Caki2 (cell line): Measurements from ENCODE around the gene ROPN1. TPM values are rescaled to one million over a fixed set of nuclear protein-coding genes. Genes with fewer than 3 reads are reported as not detected.

ENCODE experiments used
- DNase-seq: peaks from one replicate; pipeline ENCODE4 v3.0.0-alpha.2; 2015; ENCODE audit warnings: low read depth
- in situ Hi-C: cut with HindIII; loops from 2 replicates; pipeline ENCODE4 v1.10.0; 2016; ENCODE audit warnings: low sequenced_read_pairs, low pct_unique_long_range_greater_than_20kb, mixed read lengths
- total RNA-seq: library from RNA; depleted of rRNA; stranded (reverse); fragments of >200 nt; shearing (Covaris generic); gene quantifications from 2 replicates; pipeline ENCODE4 v1.2.3, GENCODE V29; 2014; ENCODE audit warnings: low replicate concordance

ROPN1 gene
- total RNA-seq, 1 experiment from 2014 or later, result not detected

- in situ Hi-C loops, result no loop called here
- no peak for DNase-seq
These were observed 30.4 kb downstream of the ROPN1 start for GRCh38 chr3:123961508-123961856.

DNA sequence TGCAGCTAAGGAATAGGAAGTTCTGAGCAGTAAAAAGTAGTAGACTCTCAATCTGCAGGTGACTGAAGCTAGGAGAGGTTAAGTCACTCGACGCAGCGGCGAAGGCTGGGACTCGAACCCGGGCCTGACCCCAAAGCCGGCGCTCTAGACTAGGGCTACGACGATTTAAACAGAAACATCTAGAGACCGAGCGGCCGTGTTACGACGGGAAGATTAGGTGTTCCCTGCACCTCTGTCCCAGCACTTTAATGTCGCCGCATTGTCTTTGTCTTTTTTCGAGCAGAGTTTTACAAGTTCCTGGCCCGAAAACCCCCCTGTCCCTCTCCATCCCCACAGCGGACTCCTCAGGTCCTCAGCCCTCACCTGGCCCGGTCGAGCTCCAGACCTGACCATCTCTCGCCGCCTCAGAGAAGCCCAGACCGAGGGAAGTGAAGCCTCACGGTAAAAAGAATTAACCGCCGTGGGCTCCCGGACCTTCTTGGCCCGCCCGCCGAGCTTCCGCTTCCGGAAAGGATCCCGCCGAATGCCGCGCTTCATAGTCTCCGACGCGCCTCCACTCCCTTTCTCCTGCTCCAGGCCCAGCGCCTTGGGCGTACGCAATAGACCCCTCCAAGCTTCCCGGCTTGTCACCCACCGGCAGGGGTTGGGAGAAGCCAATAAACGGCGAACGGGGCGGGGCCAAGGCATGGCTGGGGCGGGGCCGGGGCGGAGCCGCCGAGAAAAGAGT is 31.0 kb downstream of the ROPN1 start, which contains the start of gene CCDC14:
TSS of gene CCDC14 (minus strand) at position 449 of the 727 bp plus-strand sequence. CDS start at position 393, 56 bp downstream.
- peak; percentile 88 for DNase-seq
- in situ Hi-C loops, result no loop called here

GRCh38 chr3:123953735-123954134 is 38.2 kb downstream of the ROPN1 start:
- in situ Hi-C loops, result no loop called here
- DNase-seq, result no peak

DNA sequence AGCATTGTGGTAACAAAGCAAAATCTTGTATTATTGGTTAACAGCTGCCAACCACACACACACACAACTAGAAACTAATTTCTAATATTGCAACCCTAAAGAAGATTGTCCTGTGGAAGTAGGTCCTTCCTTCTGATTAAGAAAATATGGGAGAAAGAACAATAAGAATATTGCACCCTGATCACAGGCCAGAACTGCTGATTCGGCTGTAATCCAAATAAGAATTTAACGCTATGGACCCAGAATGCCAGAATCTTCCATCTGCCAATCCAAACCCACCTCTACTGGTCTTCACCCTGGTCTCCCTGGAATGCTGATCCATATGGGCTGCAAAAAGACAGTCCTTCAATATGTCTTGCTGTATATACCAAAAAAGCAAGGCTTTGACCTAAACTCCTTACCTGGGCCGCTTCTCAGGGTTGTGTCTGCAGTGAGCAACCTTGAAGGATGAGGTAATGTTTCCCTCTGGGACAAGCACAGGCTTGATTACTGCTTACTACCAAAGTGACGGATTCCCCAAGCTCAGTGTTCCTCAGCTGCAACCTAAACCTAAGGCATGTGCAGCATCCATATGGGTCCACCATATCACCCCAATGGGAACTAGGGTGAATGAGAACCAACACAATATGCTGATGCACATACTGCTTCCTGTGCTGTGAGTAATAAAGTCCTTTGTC is 38.9 kb downstream of the ROPN1 start:
- in situ Hi-C loops, result no loop called here
- no peak for DNase-seq

GRCh38 chr3:123951522-123952447 is 40.1 kb downstream of the ROPN1 start:
- in situ Hi-C loops, result no loop called here
- DNase-seq, result no peak

GRCh38 chr3:123949641-123950040 is 42.3 kb downstream of the ROPN1 start:
- in situ Hi-C loops, result no loop called here
- no peak for DNase-seq

DNA sequence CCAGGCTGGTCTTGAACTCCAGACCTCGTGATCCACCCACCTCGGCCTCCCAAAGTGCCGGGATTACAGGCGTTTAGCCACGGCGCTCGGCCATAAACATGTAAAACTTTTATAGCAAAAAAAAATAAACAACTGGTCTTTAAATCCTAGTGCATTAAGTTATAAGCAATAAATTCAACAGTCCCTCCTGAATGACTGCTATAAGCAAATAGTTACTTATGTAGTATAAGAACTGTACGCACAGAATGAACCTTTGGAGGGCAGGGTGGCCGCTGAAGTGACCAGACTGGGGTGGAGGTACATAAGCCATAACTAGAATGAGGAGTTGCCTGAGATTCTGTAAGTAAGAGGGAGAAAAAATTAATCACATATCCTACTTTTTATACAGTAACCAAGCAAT is 43.5 kb downstream of the ROPN1 start:
- in situ Hi-C loops, result no loop called here

DNA sequence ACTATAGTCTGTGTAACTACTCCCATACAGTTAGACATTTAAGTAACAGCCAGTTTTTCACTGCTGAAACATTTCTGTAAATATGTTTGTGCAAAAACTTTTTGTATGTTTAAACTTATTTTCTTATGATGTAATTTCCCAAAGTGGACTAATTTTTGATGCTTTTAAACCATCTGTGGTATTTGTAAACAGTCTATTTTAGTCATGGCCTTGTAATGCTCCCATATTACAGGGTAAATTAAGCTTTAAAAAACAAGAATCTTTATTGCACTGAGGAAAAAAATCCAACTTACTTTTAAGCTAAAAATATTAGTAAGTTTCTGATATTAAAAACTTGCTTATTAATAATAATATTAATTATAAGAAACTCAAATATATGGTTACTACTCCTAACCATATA is 44.4 kb downstream of the ROPN1 start:
- no peak for DNase-seq
- in situ Hi-C loops, result no loop called here

More for the DNA sequence above, 43.5 kb downstream of the ROPN1 start:
- no peak for DNase-seq

DNA sequence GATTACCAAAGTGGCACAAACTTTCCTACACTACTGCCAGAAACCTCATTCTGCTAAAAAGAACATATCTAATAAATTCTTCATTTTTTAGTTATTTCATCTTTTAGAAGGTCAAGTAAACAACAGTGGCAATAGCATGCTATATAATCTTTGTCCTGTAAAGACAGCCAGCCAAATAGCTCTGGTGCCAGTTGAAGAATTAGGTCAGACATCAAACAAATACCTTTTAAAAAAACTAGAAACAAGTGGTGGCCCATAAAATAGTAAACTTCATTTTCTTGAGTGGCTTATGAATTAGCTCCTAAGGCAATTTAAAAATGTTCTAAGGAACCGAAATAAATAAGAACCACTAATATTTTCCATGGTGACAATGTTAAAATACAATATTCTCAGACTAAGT is 50.4 kb downstream of the ROPN1 start:
- in situ Hi-C loops, result no loop called here
- DNase-seq, result no peak

GRCh38 chr3:123941121-123941520 is 50.8 kb downstream of the ROPN1 start:
- in situ Hi-C loops, result no loop called here
- DNase-seq, result no peak

- in situ Hi-C loops, result no loop called here
- no peak for DNase-seq
These were observed 52.2 kb downstream of the ROPN1 start for GRCh38 chr3:123939706-123940105.

DNA sequence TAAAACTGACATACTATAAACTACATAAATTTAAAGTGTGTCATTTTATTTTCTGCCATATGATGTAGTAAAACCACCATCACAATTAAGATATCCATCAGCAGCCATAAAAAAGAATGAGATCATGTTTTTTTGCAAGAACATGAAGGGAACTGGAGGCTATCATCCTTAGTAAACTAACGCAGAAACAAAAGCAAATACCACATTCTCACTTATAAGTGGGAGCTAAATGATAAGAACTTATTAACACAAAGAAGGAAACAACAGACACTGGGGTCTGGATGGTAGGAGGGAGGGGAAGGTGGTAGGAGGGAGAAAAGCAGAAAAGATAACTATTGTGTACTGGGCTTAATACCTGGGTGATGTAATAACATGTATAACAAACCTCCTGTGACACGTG is 55.5 kb downstream of the ROPN1 start:
- in situ Hi-C loops, result no loop called here
- DNase-seq, result no peak

- DNase-seq, result no peak
- in situ Hi-C loops, result no loop called here
These were observed 56.1 kb downstream of the ROPN1 start for GRCh38 chr3:123935830-123936229.

DNA sequence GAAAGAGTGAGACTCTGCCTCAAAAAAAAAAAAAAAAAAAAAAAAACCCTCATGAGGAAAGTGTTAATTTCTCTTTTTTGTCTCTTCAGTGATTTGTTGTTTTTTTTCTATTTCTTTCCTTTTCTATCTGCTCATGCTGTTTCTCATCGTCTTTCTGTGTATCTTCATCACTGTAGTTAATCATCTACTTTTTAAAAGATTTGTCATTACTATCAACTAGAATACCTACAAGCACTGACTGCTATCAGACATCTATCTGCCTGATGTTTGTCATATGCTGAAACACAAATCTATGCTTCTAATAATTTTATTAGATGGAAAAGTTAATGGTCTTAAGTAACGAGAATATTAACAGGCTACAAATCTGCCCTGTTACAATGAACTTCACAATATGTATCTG is 57.7 kb downstream of the ROPN1 start:
- DNase-seq, result no peak
- in situ Hi-C loops, result no loop called here

GRCh38 chr3:123930445-123930844 is 61.5 kb downstream of the ROPN1 start:
- no peak for DNase-seq
- in situ Hi-C loops, result no loop called here

- in situ Hi-C loops, result no loop called here
- DNase-seq, result no peak
These were observed 62.6 kb downstream of the ROPN1 start for GRCh38 chr3:123929325-123929724.

DNA sequence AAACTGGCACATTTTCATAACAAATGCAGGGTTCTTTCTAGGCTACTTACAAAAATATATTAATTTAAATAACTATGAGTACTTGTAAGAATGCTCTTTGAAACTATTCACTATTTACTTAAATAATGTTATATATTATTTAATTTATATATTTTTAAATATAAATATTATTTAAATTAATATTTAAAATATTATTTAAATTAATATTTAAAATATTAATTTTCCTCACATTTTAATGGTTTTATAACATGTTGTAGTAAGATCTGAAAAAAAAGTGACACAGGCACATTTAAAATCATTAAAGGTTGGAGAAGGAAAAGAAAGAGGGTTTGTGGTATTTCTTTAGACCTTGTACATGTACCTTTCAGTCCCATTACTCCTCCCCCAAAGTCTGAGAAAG is 65.5 kb downstream of the ROPN1 start:
- in situ Hi-C loops, result no loop called here
- DNase-seq, result no peak

GRCh38 chr3:123920868-123921267 is 71.1 kb downstream of the ROPN1 start:
- DNase-seq, result no peak

DNA sequence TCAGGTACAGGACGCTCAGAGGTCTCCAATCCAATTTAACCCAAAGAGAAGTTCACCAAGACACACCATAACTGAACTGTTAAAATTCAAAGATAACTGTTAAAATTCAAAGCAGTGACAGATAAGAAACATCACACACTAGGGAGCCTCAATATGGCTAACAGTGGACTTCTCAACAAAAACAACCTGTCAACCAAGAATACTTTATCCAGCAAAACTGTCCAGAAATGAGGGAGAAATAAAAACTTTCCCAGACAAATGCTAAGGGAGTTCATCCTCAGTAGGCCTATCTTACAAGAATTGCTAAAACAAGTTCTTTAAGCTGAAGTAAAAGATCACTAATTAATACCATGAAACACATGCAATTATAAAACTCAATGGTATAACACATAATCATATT is 71.5 kb downstream of the ROPN1 start:
- in situ Hi-C loops, result no loop called here
- no peak for DNase-seq

More at GRCh38 chr3:123920868-123921267, 71.1 kb downstream of the ROPN1 start:
- in situ Hi-C loops, result no loop called here
